IPS-20b (cell line): Measurements from ENCODE around the gene FHL5.

ENCODE experiments used
- H3K27ac ChIP-seq: one replicate; pipeline ENCODE4 v1.5.1; 2013; ENCODE audit warnings: low read length
- H3K27me3 ChIP-seq: 2 replicates; pipeline ENCODE4 v1.6.1; 2013; ENCODE audit warnings: mild to moderate bottlenecking, low read length, inconsistent platforms; ENCODE audit not compliant: insufficient read depth
- H3K36me3 ChIP-seq: 2 replicates; pipeline ENCODE4 v1.6.1; 2013; ENCODE audit warnings: low read depth, mild to moderate bottlenecking, inconsistent platforms, low read length, moderate library complexity; ENCODE audit not compliant: insufficient read depth
- H3K4me1 ChIP-seq: 2 replicates; pipeline ENCODE4 v1.6.1; 2013; ENCODE audit warnings: mild to moderate bottlenecking, control low read depth, inconsistent platforms, low read length, moderate library complexity; ENCODE audit not compliant: insufficient read depth
- H3K4me3 ChIP-seq: 2 replicates; pipeline ENCODE4 v1.5.1; 2013; ENCODE audit warnings: mild to moderate bottlenecking, low read length, inconsistent platforms
- H3K9ac ChIP-seq: 2 replicates; pipeline ENCODE4 v1.6.1; 2013; ENCODE audit warnings: low read depth, mild to moderate bottlenecking, inconsistent platforms, low read length, moderate library complexity
- H3K9me3 ChIP-seq: 2 replicates; pipeline ENCODE4 v1.6.1; 2013; ENCODE audit warnings: mild to moderate bottlenecking, low read depth, low read length, inconsistent platforms; ENCODE audit not compliant: insufficient read depth

The FHL5 gene

DNA sequence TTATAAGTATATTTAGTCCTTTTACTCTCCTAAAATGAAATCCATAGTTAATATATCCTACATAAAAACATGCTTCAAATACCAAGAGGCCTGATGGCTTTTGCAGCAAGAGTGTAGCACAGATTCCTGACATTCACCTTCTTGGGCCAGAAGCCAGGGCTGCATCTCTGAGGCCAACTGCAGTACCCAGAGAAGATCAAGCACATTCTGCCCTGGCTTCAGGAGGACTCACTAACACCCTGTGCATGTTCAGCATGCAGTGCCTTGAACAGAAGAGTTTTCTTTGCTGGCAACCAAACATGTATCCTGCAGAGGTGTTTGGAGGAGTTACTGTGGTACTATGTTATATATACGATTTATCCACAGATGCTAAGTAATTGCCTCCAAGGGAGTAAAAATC, 90.3 kb downstream of the FHL5 start:
- H3K27ac ChIP-seq = no peak overlapping the region
- H3K4me3 ChIP-seq = no peak overlapping the region
- no peaks in the 10 kb centered on the region for H3K27me3 ChIP-seq
- no peaks in the 10 kb centered on the region for H3K4me1 ChIP-seq
- H3K9me3 ChIP-seq = no peaks in the 10 kb centered on the region
- no peak overlapping the region for H3K9ac ChIP-seq
- H3K36me3 ChIP-seq = no peaks in the 10 kb centered on the region

DNA sequence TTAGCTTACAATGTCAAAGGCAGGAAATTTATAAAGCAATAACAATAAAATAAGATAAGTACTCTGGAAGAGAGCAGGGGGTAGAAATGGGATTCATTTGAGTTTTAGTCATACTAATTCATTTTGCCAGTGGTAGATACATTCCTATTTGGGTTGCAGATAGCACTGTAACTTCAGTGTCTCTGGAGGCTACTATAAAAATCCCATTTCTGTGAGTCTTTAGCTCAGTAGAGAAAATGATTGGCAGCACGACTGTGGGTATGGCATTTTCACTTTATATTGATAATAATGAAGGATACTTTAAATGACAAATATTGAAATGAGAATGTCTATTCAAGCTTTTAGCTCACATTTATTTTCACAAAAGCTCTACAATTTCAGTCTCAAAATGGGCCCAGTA, 93.6 kb downstream of the FHL5 start:
- Histone ChIP-seq H3K27me3 (no peaks in the 10 kb centered on the region), H3K27ac (no peak overlapping the region), H3K9ac (no peak overlapping the region), H3K9me3 (no peaks in the 10 kb centered on the region), H3K36me3 (no peaks in the 10 kb centered on the region), H3K4me3 (no peak overlapping the region), H3K4me1 (no peaks in the 10 kb centered on the region)

DNA sequence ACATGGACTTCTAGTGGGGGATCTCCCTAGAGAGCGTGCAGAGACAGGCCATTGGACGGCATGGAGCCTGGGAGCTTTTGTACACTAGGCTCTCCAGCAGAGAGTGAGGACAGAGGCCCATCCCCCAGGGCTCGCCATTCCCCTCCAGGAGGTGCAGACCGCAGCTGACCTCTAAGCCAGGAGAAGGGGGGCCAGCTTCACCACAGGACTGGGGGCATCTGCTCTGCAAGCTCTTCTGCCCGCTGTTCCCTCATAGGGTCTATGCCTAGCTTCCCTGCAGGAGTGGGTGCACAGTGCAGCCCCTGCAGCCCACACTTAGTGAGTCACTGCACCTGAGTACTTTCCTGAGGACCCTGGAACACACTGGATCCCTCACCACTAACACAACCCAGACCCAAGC, 94.4 kb downstream of the FHL5 start:
- Histone ChIP-seq H3K27me3 (no peaks in the 10 kb centered on the region), H3K4me1 (no peaks in the 10 kb centered on the region), H3K9ac (no peak overlapping the region), H3K27ac (no peak overlapping the region), H3K4me3 (no peak overlapping the region), H3K9me3 (no peaks in the 10 kb centered on the region), H3K36me3 (no peaks in the 10 kb centered on the region)

DNA sequence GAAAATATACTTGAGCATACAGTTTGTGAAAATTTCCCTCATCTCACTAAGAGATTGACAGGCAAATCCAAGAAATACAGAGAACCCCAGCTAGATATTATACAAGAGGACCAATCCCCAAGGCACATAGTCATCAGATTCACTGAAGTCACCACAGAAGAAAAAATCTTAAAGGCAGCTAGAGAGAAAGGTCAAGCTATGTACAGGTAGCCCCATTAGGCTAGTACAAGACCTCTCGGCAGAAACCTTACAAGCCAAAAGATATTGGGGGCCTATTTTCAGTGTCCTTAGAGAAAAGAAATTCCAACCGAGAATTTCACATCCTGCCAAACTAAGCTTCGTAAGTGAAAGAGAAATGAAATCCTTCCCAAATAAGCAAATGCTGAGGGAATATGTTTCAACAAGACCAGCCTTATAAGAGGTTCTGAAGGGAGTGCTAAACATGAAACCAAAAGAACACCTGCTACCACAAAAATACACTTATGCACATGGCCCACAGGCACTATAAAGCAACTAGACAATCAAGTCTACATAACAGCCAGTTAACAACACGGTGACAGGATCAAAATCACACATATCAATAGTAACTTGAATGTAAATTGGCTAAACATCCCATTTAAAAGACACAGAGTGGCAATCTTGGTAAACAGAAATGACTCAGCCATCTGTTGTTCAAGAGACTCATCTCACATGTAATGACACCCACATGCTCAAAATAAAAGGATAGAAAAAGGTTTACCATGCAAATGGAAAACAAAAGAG, 96.3 kb downstream of the FHL5 start:
- Histone ChIP-seq H3K4me3 (no peak overlapping the region), H3K27ac (no peak overlapping the region), H3K9ac (no peak overlapping the region), H3K36me3 (no peaks in the 10 kb centered on the region), H3K4me1 (no peaks in the 10 kb centered on the region), H3K27me3 (no peaks in the 10 kb centered on the region), H3K9me3 (no peaks in the 10 kb centered on the region)
